ENCODE data around the gene CCDC178.
A peak's percentile ranks its signal among the peaks of the same experiment; 100 is the strongest.

Gene CCDC178

DNA sequence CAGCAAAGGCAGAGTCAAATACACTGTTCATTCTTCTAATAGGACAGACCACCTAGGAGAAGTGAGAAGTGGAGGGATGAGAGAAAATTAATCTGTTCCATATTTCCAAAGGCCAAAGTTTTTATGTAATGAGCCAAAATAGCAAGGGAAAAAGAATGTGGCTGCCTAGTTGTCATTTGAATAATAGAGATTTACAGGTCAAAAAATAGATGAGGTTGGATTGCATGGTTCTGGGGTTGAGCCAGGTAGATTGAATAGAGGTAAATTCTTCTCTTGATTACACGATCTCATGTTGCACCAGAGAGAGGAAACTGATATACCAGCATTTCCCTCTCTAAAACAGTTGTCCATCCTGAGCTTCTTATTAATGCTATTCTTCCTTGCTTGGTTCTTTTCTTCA is 325.8 kb downstream of the CCDC178 start:
- no peak for DNase-seq

- no peak for DNase-seq
These were observed 327.1 kb downstream of the CCDC178 start for GRCh38 chr18:33113416-33113815.

- no peak for DNase-seq
These were observed 333.0 kb downstream of the CCDC178 start for GRCh38 chr18:33107511-33107910.

DNA sequence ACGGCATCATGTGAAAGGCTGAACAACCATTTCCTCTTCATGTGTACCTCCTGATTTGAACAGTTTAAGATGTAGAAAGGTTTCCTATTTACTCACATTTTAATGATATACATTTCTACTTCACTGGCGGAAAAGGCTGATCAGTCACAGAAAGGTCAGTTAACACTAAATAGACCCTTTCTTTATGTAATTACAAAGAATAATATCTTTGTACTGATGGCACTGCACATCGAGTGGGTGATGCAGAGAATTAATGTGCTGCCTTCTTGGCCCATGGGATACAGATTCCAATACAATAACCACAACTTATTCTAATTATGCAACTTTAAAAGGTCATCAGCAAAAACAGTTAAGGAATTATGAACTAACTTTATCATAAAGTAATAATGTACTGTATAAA is 339.2 kb downstream of the CCDC178 start:
- DNase-seq, result no peak

- no peak for DNase-seq
These were observed 340.9 kb downstream of the CCDC178 start for GRCh38 chr18:33099626-33100025.

DNA sequence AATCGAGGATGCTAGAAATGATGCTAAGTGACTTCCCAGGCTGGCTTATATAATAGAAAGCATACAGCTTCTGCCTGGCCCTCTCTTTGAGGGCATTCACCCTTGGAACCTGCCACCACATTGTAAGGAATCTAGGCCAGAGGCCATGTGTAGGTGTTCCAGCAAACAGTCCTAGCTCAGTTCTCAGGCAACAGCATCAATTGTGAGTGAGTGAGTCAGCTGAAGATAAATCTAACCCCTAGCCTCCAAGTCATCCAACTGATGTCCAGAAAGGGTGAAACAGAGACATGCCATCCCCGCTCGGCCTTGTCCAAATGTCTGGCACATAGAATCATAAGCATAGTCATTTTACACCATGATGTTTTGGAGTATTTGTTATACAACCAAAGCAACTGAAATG is 343.4 kb downstream of the CCDC178 start:
- no peak for DNase-seq

DNA sequence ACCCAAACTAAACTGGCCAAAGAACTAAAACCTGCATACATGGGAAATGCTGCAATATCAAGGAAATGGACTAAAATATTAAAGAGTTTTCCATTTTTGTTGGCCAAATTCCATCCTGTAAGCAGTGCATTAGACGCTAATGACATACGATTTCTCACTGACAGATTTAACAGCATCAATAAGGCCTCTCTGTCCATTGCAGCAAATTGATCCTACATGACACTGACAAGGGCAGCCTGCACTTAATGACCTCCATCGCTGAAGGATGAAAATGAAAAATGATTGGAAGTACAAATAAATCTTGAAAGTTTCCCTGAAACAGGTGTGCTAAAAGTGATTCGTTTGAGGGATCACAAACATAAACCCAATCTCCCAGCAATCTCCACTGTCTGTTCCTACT is 350.1 kb downstream of the CCDC178 start:
- no peak for DNase-seq

DNA sequence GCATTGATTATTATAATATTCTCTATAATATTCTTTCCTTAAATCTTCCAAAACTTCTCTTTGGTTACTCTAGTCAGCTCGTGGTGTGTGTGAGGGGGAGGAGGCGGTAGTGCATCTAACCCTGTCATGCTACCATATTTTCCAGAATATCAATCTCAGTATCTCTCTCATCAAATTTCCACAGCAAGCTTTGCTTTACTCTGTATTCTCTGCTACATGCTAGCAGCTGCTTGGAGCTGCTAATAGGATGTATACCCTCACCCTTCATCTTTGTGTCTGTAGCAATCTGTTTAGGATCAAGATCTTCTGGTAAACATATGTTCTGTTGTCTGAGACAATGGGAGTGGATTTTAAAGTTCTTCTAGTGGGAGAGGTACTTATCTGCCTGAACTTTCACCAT is 363.9 kb downstream of the CCDC178 start:
- DNase-seq, result no peak

GRCh38 chr18:33074125-33074524 is 366.4 kb downstream of the CCDC178 start:
- no peak for DNase-seq

DNA sequence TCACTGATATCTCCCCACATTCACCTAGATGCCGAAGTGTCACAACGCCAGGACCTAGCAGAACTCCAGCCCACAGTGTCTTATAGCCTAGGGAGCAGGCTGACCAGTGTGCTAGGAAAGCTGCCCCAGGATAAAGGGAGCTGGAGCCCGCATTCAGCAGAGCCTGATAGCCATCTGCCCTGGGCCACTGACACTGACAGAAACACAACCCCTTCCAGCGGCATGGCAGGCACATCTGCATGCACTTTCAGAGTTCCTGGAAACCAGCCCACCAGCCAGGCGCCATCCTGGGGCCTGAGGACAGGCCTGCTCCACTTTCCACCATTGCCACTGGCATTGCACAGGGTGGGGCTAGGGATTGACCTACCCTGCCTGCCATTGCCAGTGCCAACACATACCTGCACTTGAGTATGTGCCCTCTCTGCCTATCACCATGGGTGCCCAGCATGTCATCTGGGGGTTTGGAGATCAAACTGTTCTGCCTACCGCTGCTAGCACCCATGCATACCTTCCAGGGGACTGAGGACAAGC is 377.6 kb downstream of the CCDC178 start:
- DNase-seq, result no peak

DNA sequence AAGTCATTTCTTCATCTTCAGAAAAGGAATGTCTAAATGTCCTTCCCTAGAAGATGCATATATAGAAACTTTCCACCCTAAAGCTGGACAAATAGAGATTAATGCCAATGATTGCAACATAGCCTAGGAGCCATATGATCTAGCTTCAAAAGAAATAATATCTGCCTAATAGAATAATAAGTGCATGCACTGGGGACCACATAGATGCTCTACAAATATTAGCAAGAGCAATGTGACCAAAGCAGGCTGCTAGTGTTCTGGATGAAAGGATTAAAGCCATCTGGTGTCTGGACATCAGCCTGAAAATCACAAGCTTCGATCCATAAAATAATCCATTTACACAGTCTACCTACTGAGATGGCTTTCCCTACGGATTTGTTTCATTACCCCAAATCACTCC is 387.6 kb downstream of the CCDC178 start:
- no peak for DNase-seq

DNA sequence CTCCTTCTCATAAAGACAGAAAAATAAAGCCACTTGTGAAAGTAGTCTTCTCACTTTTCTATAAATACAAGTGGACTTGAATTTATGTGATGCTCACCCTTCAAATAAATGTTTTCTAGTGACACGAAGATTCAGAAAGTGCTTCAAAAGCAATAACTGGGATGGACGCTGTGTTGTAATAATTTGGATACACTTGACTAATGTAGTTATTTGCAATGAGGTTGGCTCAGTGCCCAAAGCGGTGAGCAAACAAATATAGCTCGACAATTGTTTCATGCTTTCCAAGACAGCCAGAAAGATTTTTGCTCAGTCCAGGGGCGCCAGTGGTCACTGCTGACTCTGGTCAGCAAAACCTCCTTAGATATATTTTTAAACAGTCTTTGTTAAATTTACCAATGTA is 389.1 kb downstream of the CCDC178 start:
- no peak for DNase-seq

DNA sequence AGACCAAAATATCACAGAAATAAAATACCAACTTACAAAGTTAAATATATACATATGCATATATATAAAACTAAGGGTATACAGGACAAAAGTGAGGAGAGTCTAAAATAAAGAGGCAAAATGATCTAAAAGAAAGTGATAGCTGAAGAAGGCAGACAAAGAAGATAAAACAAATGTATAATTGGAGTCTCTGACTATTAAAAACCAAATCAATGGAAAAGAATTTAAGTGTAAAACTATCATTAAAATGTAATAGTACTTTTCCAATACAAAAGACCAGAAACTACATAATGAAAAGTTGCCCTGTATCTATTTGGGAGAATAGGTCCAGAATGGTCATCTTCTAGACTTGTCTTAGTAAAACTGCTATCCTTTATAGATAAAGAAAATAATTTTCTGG is 400.3 kb downstream of the CCDC178 start:
- no peak for DNase-seq

GRCh38 chr18:33034945-33035344 is 405.6 kb downstream of the CCDC178 start:
- DNase-seq, result peak; percentile 39

GRCh38 chr18:33034212-33034611 is 406.3 kb downstream of the CCDC178 start:
- DNase-seq, result no peak

- no peak for DNase-seq
These were observed 418.2 kb downstream of the CCDC178 start for GRCh38 chr18:33022370-33022769.

- no peak for DNase-seq
These were observed 419.6 kb downstream of the CCDC178 start for GRCh38 chr18:33020877-33021276.

DNA sequence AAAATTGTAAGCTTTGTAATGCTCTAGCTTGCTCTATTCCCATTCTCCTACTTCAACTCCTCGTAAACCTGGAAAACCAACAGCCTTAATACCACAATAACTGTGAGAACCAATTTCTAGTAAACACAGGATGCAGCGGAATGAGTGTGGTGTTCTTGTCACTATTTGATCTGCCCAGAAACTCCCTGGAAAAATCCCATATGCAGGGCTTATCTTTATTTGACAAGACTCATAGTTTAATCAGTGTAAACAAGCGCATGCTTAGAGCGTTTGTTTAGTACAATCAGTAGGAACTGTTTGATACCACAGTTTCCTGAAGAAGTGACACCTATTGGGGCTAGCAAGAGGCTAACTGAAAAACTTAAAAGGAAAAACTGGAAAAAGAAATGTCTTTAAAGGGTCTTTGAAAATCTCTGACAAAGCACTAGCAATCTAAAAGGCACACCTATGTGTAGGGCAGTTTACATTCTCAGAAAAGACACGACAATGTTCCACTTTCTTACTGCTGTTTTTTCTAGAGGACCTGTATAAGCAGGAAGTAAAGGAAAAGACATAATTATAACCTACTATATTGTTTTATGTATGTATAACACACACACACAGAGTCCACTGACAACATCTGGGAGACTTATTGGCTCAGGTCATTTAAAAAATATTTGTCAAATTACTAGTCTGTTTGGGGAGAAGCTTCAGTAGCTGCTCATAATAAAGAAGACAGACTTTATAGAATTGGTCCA is 426.3 kb downstream of the CCDC178 start:
- no peak for DNase-seq

GRCh38 chr18:33010149-33010548 is 430.4 kb downstream of the CCDC178 start:
- peak; percentile 74 for DNase-seq

- DNase-seq, result no peak
These were observed 441.6 kb downstream of the CCDC178 start for GRCh38 chr18:32998921-32999320.

DNA sequence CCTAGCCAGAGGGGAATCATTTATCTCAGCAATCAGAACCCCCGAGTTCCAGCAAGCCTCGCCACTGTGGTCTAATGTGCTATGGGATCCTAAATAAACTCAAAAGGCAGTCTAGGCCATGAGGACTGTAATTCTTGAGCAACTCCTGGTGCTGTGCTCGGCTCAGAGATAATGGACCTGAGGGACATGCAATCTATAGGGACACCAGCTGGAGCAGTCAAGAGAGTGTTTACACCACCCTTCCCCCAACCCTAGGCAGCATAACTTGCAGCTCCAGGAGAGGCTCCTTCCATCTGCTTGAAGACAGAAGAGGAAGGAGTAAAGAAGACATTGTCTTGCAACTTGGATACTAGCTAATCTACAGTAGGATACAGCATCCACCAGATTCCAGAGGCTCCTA is 442.2 kb downstream of the CCDC178 start:
- DNase-seq, result no peak

GRCh38 chr18:32983721-32984120 is 456.8 kb downstream of the CCDC178 start:
- no peak for DNase-seq

DNA sequence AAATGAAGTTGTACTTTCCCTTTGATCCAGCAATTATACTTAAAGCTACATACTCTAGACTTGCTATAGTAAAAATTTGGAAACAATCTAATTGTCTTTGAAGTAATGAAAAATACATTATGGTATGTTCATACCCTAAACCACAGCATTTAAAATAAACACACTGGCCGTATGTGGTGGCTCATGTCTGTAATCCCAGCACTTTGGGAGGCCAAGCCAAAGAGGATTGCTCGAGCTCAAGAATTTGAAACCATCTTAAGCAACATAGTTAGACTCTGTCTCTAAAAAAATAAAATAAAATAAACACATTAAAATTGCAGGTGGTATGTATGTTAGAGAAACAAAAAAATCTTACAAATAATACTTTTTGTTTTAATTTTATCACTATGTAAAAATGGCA is 459.6 kb downstream of the CCDC178 start:
- peak; percentile 56 for DNase-seq

DNA sequence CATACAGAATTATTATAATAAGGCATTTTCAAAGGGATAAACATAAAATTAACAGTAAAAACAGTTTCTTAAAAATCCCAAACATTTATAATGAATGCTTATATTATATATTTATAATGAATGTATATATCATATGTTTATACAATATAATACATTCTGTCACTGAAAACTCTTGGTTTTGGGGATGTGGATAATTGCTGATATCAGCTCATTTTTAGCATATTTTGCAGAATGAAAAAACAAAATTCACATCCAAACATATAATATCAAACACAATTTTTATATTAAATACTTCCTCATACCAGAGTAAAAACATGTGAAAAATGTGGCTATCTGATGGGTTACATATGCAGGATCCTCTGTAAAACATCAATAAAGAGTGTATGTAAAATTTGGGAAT is 465.0 kb downstream of the CCDC178 start:
- DNase-seq, result no peak

- DNase-seq, result no peak
These were observed 465.4 kb downstream of the CCDC178 start for GRCh38 chr18:32975163-32975436.
